Lung (tissue), 12 donors: ENCODE measurements around the gene CCDC102A. TPM values are rescaled to one million over a fixed set of nuclear protein-coding genes. Genes with fewer than 3 reads are reported as not detected.

Source experiments
- ATAC-seq: fragments of 200-7000 bp; cut with Tn5 transposase; one replicate; pipeline ENCODE4 v1.9.1; 2020; ENCODE audit warnings: moderate number of reproducible peaks; ENCODE audit not compliant: insufficient read depth, low FRiP score
- DNase-seq, 3 donors: peaks; one replicate each; pipeline ENCODE4 v3.0.0-alpha.2; 2013 to 2017
- H3K27ac ChIP-seq, 2 donors: one replicate each; pipeline ENCODE4 v1.5.1; 2013; ENCODE audit warnings: mild to moderate bottlenecking in 2 of 2, moderate library complexity in 2 of 2, control low read depth in 1 of 2, inconsistent platforms in 1 of 2, low read depth in 1 of 2, low read length in 1 of 2
- H3K27me3 ChIP-seq, 3 donors: one replicate each; pipeline ENCODE4 v1.5.1; 2013; ENCODE audit warnings: low read length in 2 of 3; ENCODE audit not compliant: control insufficient read depth in 3 of 3, insufficient read depth in 3 of 3
- H3K36me3 ChIP-seq, 4 donors: one replicate each; pipeline ENCODE4 v1.5.1; 2013; ENCODE audit warnings: low read length in 4 of 4, mild to moderate bottlenecking in 1 of 4, moderate library complexity in 1 of 4; ENCODE audit not compliant: control insufficient read depth in 4 of 4, insufficient read depth in 4 of 4
- H3K4me1 ChIP-seq, 5 donors: one replicate each; pipeline ENCODE4 v1.5.1; 2013; ENCODE audit warnings: low read length in 5 of 5, mild to moderate bottlenecking in 2 of 5, moderate library complexity in 1 of 5; ENCODE audit not compliant: control insufficient read depth in 5 of 5, insufficient read depth in 5 of 5
- H3K4me3 ChIP-seq: one replicate; pipeline ENCODE4 v1.5.1; 2013; ENCODE audit warnings: mild to moderate bottlenecking, control low read depth, moderate library complexity
- H3K9ac ChIP-seq, 2 donors: one replicate each; pipeline ENCODE4 v1.5.1; 2013; ENCODE audit warnings: low read length in 2 of 2, control low read depth in 1 of 2; ENCODE audit not compliant: insufficient read depth in 1 of 2
- H3K9me3 ChIP-seq, 4 donors: one replicate each; pipeline ENCODE4 v1.5.1; 2013; ENCODE audit warnings: low read length in 3 of 4, mild to moderate bottlenecking in 1 of 4, moderate library complexity in 1 of 4; ENCODE audit not compliant: control insufficient read depth in 4 of 4, insufficient read depth in 3 of 4
- CTCF ChIP-seq: IDR thresholded peaks from 2 replicates; pipeline ENCODE4 v1.5.1; 2012; ENCODE audit warnings: mild to moderate bottlenecking; ENCODE audit errors: control extremely low read depth, extremely low read depth
- WGBS, 2 donors: extraction: QIAGEN DNeasy Blood & Tissue Kit; methylation state at CpG; one replicate each; pipeline ENCODE4 v1.1.7; 2013; 5-methylcytosine and 5-hydroxymethylcytosine counted together
- polyA plus RNA-seq, 2 donors: library from polyadenylated mRNA; stranded (reverse); fragments of 200-250 nt; gene quantifications; one replicate each; pipeline ENCODE4 v1.2.1, GENCODE V29; 2013
- total RNA-seq, 2 donors: library from RNA; depleted of rRNA in 1 of 2; stranded (reverse); fragments of >200 nt in 1 of 2; gene quantifications; one replicate each; pipeline ENCODE4 v1.2.1, GENCODE V29; 2014 to 2021
- donor health status: control.
- donor health status: control.
- donor health status: Bipolar disorder and iron deficiency.
- donor health status: healthy.
- donor health status: DM: yes; HTN: yes; CAD: no.

The CCDC102A gene
- total and polyA plus RNA-seq, 4 donors: 3.6 to 14.0 (median 6.9) TPM

- no peaks in the 10 kb centered on the region for H3K9me3 ChIP-seq
- no peak overlapping the region for H3K4me3 ChIP-seq
- ATAC-seq: no peak
- H3K27me3 ChIP-seq: no peaks in the 10 kb centered on the region
- H3K4me1 ChIP-seq: peaks cover 0 to 26% (median 6%) of the 10 kb centered on the region in 5 donors
- DNase-seq: no peak
- no peak overlapping the region for H3K9ac ChIP-seq
- H3K36me3 ChIP-seq: peaks cover 16 to 49% (median 38%) of the 10 kb centered on the region in 4 donors
- TF ChIP-seq CTCF: no peak
- WGBS, 2 donors: 84 to 88% methylated on average over 8 of the region's 8 CpGs
- no peak overlapping the region for H3K27ac ChIP-seq
Measured at GRCh38 chr16:57473906-57474305, 62.5 kb downstream of the CCDC102A start.

DNA sequence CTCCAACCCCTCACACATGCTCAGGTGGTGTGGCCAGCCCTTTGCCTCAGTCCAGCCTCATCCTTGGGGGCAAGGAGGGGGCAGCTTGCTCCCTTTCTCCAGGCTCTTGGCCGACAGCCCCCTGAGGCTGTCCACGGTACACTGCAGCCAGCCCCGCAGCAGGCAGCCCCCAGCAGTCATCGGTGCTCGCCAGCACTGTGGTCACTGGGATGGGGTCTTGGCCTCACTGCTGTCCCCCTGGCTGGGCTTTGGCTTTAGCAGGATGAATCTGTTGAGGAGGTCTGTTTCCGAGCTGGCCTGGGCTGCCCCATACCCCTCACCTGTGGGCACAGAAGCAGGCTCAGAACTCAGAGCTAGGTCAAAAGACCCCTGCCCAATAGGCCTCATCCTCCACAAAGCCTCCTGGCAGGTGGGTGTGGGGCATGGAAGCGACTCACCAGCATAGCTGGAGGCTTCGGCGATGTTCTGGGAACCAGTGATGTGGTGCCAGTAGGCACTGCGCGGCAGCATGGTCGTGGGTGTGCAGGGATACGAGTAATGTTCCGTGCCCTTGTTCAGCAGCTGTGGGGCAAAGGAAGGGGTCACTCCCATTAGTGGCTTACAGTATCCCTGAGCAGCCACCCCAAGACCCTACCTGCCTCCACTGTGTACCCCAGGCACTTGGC is 63.1 kb downstream of the CCDC102A start:
- Histone ChIP-seq H3K4me3 (no peak overlapping the region), H3K9ac (no peak overlapping the region), H3K27ac (no peak overlapping the region), H3K9me3 (no peaks in the 10 kb centered on the region), H3K27me3 (no peaks in the 10 kb centered on the region), H3K36me3 (peaks cover 16 to 50% (median 43%) of the 10 kb centered on the region in 4 donors), H3K4me1 (peaks cover 0 to 20% (median 5%) of the 10 kb centered on the region in 5 donors)
- 93 to 96% methylated on average over 14 of the region's 14 CpGs for WGBS, 2 donors
- no peak for DNase-seq
- no peak for ATAC-seq
- no peak for TF ChIP-seq CTCF

DNA sequence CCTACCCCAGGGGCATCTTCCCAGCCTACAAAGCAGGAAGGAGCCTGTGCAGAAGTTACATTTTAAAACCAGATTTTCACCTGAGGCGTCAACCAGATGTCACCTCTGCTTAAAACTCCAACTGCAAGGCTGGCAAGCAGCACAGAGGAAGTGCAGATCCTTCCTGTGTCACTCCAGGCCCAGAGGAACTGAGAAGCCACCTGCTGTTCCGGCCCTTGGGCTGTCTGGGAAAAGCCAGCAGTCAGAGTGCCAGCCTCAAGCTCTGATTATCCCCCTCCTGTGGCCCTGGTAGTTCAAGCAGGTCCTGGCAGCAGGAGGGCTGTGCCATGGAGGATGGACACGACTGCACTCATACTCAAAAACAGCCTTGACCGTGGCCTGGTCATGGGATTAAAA is 63.7 kb downstream of the CCDC102A start:
- Histone ChIP-seq H3K9ac (no peak overlapping the region), H3K4me3 (no peak overlapping the region), H3K27ac (no peak overlapping the region), H3K36me3 (peaks cover 21 to 50% (median 46%) of the 10 kb centered on the region in 4 donors), H3K27me3 (no peaks in the 10 kb centered on the region), H3K4me1 (peaks cover 0 to 17% (median 5%) of the 10 kb centered on the region in 5 donors), H3K9me3 (no peaks in the 10 kb centered on the region)
- no peak for TF ChIP-seq CTCF
- no peak for ATAC-seq
- DNase-seq: no peak
- 38 to 52% methylated on average over 4 of the region's 4 CpGs for WGBS, 2 donors
